Right renal pelvis (tissue), 4 donors: ENCODE results near the gene ULK2. TPM values are rescaled to one million over a fixed set of nuclear protein-coding genes. Genes with fewer than 3 reads are reported as not detected.
A peak's percentile ranks its signal among the peaks of the same experiment; 100 is the strongest.
"Not testable (repeated sequence)": the region's sequence is repeated elsewhere in the genome, so short reads cannot be mapped to it uniquely, and the experiment has no call there.

Source experiments
- DNase-seq, 4 donors: peaks; one replicate each; pipeline ENCODE4 v3.0.0-alpha.2; 2013; ENCODE audit warnings: low read depth in 4 of 4, low spot score in 3 of 4, missing footprints in 1 of 4
- polyA plus RNA-seq, 4 donors: library from polyadenylated mRNA; unstranded; fragments of 120-200 nt; gene quantifications; one replicate each; pipeline ENCODE4 v1.2.1, GENCODE V29; 2013; ENCODE audit not compliant: insufficient read length in 4 of 4

The ULK2 gene
- polyA plus RNA-seq, 4 donors = 27.0 to 29.9 (median 28.4) TPM

DNA sequence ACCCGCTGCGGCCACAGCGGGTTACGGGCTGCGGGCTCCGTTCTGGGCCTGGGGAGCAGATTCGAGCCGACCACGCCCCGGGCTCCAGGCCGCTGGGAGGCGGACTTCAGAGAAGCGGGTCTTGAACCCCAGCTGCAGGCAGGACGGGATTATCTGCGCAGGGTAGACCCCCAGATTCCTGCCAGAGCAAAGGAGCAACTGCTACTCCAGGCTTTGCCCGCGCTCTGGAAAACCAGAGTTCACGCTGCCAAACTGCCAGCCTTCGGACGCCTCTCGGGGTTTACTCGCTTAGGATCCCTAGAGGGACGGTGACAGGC, 301 bp upstream of the ULK2 start:
- no peak for DNase-seq

DNA sequence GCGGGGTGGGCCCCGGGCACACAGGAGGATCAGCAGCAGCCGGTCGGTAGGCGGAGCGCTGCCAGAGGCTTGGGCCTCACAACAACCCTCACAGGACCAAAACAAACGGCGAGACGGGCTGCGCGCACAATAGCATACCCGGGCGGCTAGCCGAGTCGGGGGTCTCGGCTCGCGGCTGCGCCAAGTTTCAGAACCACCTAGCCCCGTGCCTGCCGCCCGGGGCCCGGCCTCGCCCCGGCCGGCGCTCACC, 732 bp downstream of the ULK2 start:
- DNase-seq = peak; percentile 58 to 68 (median 60)

DNA sequence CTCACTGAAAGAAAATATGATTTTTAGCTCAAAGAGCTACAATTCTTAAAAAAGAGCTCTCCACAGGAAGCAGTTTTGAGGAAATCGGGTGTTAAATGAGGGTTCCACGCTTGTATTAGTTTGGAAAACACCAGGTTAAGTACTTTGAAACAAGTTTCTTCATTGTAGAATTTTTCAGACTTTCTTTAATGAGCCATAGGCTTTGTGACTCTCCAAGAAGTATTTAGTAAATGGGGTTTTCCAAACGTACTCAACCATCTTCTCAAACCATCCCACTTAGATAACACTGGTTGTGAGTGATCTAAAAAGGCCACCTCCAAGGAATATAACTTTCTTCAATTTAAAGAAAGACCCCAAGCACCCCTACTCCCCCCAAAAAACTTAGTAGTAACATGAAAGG, 2.7 kb downstream of the ULK2 start:
- DNase-seq = no peak

- DNase-seq = not testable (repeated sequence)
These were observed 7.0 kb downstream of the ULK2 start for GRCh38 chr17:19860647-19861177.

- no peak for DNase-seq
These were observed 10.1 kb downstream of the ULK2 start for GRCh38 chr17:19857640-19858039.

DNA sequence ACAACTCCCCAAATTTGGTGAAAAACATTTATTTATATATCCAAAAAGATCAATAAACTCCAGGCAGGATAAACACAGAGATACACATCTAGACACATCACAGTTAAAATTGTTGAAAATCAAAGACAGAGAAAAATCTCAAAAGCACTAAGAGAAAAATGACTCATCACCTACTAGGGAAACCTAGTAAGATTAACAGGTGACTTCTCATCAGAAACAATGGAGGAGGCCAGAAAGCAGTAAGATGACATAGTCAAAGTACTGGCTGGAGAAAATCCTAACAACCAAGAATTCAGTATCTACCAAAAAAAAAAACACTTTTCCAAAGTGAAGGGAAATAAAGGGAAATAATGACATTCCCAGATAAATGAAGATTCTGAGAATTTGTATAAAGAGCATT, 33.8 kb downstream of the ULK2 start:
- no peak for DNase-seq

DNA sequence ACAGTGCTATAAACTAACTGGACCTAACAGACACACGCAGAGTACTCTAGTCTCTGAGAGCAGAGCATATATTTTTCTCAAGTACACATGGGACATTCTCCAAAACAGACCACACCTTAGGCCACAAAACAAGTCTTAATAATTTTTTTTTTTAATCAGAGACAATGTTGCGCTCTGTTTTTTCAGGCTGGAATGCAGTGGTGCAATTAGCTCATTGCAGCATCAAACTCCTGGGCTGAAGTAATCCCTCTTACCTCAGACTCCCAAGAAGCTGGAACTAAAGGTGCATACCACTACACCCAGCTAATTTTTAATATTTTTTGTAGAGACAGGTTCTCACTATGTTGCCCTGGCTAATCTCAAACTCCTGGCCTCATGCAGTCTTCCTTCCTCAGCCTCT, 37.7 kb downstream of the ULK2 start:
- DNase-seq = no peak

DNA sequence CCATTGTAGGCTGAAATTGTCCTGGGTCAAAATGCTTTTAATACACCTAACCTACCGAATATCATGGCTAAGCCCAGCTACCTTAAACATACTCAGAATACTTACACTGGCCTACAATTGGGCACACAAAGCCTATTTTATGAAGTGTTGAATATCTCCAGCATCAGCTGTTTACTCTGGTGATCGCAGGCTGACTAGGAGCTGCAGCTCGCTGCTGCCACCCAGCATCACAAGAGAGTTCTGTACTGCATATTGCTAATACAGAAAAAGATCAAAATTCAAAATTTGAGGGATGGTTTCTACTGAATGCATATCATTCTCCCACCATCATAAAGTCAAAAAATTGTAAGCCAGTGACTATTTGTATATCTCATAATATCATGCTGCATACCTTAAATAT, 55.3 kb downstream of the ULK2 start:
- no peak for DNase-seq

- DNase-seq = peak; percentile 7 to 40 (median 33)
These were observed 62.7 kb downstream of the ULK2 start for GRCh38 chr17:19805006-19805405.

DNA sequence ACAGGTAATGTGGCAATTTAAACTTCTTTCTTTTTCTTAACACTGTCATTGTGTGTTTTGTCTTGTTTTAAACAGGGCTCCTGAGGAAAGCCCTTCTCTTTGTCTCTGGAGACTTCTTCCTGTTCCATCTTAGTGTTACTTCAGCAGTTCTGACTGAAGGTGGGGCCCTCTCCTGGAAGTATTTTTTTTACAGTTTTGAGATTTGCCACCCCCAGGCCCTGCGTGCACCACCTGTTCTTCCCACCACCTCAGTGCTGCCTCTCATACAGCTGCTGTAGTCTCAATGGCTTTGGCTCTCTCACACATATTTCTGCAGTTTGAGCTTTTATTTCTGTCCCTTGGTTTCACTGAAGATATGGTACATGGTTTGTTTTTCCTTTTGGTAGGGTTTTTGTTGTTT, 67.2 kb downstream of the ULK2 start:
- DNase-seq = no peak

GRCh38 chr17:19799796-19800195, 67.9 kb downstream of the ULK2 start:
- DNase-seq = no peak

DNA sequence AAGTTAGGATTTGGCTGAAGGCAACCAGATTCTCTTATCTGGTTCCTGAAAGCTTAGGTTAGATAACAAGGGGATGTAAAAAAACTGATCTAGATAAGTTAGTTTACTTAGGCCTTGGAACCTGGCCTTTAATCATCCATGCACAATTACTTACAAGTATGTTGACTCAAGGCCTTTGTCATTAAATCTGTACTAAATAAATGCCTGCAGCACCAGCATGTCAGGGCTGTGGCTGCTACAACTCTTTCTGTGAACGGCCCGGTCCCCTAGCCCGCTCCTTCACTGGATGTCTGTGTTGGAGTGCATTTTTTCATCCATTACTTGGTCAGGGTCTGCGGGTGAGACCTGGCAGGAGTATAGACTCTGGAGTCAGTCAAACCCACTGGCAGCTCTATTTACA, 71.3 kb downstream of the ULK2 start:
- no peak for DNase-seq

GRCh38 chr17:19791918-19792550, 75.7 kb downstream of the ULK2 start:
- DNase-seq = no peak

DNA sequence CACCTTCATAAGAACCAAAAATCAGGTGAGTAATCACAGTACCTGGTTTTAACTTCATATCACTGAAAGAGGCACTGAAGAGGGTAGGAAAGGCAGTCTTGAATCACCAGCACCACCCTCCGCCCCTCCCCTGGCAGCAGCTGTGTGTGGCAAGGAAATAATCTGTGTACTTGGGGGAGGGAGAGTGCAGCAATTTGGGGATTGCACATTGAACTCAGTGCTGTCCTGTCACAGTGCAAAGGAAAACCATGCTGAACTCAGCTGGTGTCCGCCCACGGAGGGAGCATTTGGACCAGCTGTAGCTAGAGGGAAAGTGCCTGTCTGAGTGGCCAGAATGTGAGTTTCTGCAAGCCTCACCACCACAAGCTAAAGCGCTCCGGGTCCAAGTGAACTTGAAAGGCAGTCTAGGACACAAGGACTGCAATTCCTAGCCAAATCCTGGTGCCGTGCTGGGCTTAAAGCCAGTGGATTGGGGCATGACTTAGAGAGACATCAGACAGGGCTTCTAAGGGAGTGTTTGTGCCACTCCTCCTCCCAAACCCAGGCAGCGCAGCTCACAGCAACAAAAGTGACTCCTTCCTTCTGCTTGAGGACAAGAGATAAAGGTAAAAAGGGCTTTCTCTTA, 79.9 kb downstream of the ULK2 start:
- no peak for DNase-seq

DNA sequence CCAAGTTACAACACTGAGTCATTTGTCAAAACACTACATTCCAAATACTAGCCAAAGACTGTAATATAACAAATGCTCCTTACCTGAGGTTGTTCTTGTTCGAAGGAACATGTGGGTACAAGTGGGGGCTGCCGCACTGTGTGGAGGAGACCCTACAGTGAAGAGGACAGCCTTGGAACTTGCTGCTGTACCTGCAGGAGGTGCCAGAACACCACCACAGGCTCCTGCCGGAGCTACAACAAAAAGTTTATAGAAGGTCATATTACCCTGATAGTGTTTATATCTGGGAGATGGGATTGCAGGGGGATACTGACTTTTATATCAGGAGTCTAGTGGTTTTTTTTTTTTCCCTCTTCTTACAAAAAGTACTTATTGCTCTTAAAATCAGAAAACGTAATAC, 81.9 kb downstream of the ULK2 start:
- no peak for DNase-seq

GRCh38 chr17:19781488-19782458, 86.0 kb downstream of the ULK2 start:
- DNase-seq = no peak

GRCh38 chr17:19780846-19781245, 86.9 kb downstream of the ULK2 start:
- no peak for DNase-seq

GRCh38 chr17:19773534-19773933, 94.2 kb downstream of the ULK2 start:
- no peak for DNase-seq

- DNase-seq = no peak
These were observed 95.6 kb downstream of the ULK2 start for GRCh38 chr17:19771971-19772630.

DNA sequence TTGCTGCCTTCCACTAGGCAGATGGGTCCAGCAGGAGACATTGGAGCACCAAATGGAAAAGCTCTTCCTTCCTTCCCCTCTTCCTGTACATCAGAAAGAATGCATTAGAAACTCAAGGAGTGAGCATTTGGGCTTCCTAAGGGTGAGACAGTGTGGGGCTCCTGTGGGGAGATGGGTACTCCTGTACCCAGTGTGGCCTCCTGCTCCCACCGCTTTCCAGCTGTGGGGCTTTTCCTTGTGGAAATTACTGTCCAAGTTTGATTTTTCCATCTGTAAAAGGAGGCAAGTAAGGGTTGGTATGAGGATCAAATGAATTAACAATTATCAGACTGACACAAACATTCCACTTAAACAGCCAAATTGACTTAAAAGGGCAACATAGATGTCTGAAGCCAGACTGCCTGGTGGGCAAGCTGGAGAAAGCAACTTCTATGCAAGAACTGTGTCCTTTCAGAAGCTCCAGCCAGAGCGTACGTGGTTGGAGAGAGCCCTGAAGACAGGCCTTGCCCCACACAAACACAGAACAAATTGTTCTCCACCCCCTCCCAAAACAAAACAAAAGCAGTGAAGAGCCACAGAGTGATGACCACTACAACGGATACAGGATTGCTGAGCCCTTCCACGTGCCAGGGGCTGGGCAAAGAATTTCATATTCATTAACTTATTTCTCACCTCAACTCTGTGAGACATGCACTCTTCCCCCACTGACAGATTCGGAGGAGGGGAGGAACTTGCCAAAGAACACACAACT, 96.6 kb downstream of the ULK2 start:
- DNase-seq = no peak
